Gastrocnemius medialis (tissue), 4 donors: ENCODE results near the gene CDK14. TPM values are rescaled to one million over a fixed set of nuclear protein-coding genes. Genes with fewer than 3 reads are reported as not detected.

Experiments used
- ATAC-seq, 2 donors: fragments of 150-250 bp; one replicate each; pipeline ENCODE4 v1.9.1; 2016
- DNase-seq, 2 donors: peaks; one replicate each; pipeline ENCODE4 v3.0.0-alpha.2; 2019
- H3K27ac ChIP-seq, 4 donors: fragments of 200-600 bp; sonication (generic); 1 replicate in 1 of 4; 2 replicates in 3 of 4; pipeline ENCODE4 v1.5.1; 2016 to 2018; ENCODE audit warnings: mild to moderate bottlenecking in 2 of 4, moderate library complexity in 1 of 4
- H3K27me3 ChIP-seq, 3 donors: fragments of 200-600 bp; sonication (generic) in 2 of 3; 1 replicate in 1 of 3; 2 replicates in 2 of 3; pipeline versions ENCODE4 v1.5.1 to v1.6.0; 2016 to 2019; ENCODE audit warnings: mild to moderate bottlenecking in 1 of 3, moderate library complexity in 1 of 3
- H3K36me3 ChIP-seq, 2 donors: fragments of 200-600 bp; sonication (generic) in 1 of 2; one replicate each; pipeline ENCODE4 v1.5.1; 2017 to 2018
- H3K4me1 ChIP-seq, 2 donors: fragments of 200-600 bp; sonication (generic) in 1 of 2; one replicate each; pipeline ENCODE4 v1.5.1; 2016 to 2017; ENCODE audit warnings: mild to moderate bottlenecking in 2 of 2
- H3K4me3 ChIP-seq, 4 donors: fragments of 200-600 bp; sonication (generic) in 3 of 4; 1 replicate in 1 of 4; 2 replicates in 3 of 4; pipeline ENCODE4 v1.5.1; 2016 to 2019; ENCODE audit warnings: mild to moderate bottlenecking in 2 of 4
- H3K9me3 ChIP-seq, 3 donors: fragments of 200-600 bp; sonication (generic) in 2 of 3; 1 replicate in 1 of 3; 2 replicates in 2 of 3; pipeline ENCODE4 v1.5.1; 2016 to 2019
- POLR2A ChIP-seq, 2 donors: fragments of 450-650 bp; IDR thresholded peaks; one replicate each; pipeline ENCODE4 v1.6.1; 2017; ENCODE audit warnings: antibody characterized with exemption in 2 of 2, mild to moderate bottlenecking in 2 of 2, moderate library complexity in 2 of 2
- in situ Hi-C, 4 donors: fragments of 200-750 bp; cut with MboI; loops; one replicate each; pipeline versions ENCODE4 v1.15.0 to v1.8.0; 2017; ENCODE audit warnings: low sequenced_read_pairs in 4 of 4
- intact Hi-C: fragments of 100-400 bp; cut with DNase I; formaldehyde crosslinking; loops from one replicate; pipeline ENCODE4 v1.15.1; 2023; ENCODE audit warnings: low total_unique reads
- total RNA-seq, 4 donors: library from RNA; depleted of rRNA; stranded (reverse); fragments of >200 nt; gene quantifications; one replicate each; pipeline versions ENCODE4 v1.1.0 to v1.2.3, GENCODE V29; 2016
- TF ChIP-seq, protein P1 (sequence below), 5 experiments: fragments of 450-650 bp in 3 of 5; fragments of 200-600 bp in 2 of 5; sonication (generic) in 2 of 5; IDR thresholded peaks in 4 of 5; conservative IDR thresholded peaks in 1 of 5; 1 replicate in 4 of 5; 2 replicates in 1 of 5; pipeline ENCODE4 v1.5.1; 2016 to 2019; ENCODE audit warnings: antibody characterized with exemption in 5 of 5, mild to moderate bottlenecking in 3 of 5, moderate library complexity in 3 of 5

CDK14 gene
- total RNA-seq, 4 donors from 2014 or later = 3.9 to 8.6 (median 7.3) TPM

DNA sequence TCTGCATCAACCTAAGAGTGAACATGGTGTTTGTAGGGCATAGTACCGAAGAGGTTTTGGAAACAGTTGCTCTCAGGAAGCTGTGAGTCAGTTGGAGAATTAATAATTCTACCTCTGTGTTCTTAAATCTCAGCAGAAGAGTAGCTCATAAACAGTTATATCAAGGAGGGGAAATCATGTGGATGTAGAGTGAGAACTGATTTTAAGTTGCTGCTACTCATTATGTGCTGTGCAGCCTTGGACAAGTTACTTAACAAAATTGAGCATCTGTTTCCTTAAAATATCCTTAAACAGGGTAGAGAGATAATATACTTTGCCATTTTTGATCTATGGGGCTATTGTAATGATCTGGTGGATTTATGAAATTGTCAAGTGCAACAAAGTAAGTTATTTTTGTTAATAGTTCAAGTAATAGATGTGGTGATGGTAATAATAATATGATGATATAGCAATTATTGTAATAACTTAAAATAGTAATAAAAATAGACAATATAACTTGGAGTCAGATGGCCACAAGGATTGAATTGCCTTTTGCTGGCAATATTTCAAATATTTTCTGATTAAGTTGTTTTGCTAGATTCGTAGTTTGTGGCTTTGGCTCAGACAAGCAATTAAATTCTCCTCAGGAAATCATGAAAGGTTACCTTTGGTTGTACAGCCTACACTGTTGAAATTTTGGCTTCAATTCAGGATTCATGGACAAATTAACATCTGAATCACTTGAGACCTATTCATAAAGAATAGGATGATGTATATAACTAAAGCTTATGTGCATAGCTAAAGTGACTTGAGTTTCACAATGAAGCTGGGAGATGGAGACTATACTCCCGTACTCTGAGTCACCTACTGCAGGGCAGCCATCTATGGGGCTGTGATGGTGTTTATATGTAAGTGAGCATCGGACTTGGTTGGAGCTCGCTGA is 228.5 kb downstream of the CDK14 start:
- H3K9me3 ChIP-seq = no peaks in the 10 kb centered on the region
- DNase-seq (no peak), ATAC-seq (peak in 1 of 2 donors; percentile 30)
- intact Hi-C loops (no loop called here), in situ Hi-C loops (no loop called here)
- no peaks in the 10 kb centered on the region for H3K27me3 ChIP-seq
- TF ChIP-seq POLR2A (IDR thresholded peaks at IDR 0.05) = no peak
- TF ChIP-seq, protein P1, sequence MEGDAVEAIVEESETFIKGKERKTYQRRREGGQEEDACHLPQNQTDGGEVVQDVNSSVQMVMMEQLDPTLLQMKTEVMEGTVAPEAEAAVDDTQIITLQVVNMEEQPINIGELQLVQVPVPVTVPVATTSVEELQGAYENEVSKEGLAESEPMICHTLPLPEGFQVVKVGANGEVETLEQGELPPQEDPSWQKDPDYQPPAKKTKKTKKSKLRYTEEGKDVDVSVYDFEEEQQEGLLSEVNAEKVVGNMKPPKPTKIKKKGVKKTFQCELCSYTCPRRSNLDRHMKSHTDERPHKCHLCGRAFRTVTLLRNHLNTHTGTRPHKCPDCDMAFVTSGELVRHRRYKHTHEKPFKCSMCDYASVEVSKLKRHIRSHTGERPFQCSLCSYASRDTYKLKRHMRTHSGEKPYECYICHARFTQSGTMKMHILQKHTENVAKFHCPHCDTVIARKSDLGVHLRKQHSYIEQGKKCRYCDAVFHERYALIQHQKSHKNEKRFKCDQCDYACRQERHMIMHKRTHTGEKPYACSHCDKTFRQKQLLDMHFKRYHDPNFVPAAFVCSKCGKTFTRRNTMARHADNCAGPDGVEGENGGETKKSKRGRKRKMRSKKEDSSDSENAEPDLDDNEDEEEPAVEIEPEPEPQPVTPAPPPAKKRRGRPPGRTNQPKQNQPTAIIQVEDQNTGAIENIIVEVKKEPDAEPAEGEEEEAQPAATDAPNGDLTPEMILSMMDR (IDR thresholded peaks at IDR 0.05 in 4 of 5, conservative IDR thresholded peaks at IDR 0.05 in 1 of 5) = no peak
- H3K36me3 ChIP-seq = no peaks in the 10 kb centered on the region
- peaks cover 0 to 8% of the 10 kb centered on the region in 2 donors for H3K4me1 ChIP-seq
- no peak overlapping the region for H3K4me3 ChIP-seq
- no peak overlapping the region for H3K27ac ChIP-seq

DNA sequence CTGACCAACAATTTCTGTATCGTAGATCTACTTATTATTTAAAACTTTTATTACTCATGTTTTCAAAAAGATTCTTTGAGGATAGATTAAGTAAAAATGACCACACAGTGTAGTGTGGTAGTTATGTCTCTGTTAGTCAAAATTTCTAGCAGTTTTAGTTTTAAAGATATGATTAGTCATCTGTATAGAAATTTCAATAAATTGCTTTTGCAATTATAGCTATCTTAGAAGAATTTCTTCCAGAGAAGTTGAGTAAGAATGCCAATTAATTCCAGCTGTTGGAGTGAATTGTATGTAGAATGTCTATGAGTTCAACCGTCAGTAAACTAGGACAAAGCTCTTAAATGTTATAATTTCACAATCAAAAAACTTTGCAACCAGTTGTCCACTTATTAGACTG is 229.7 kb downstream of the CDK14 start:
- H3K27ac ChIP-seq = no peak overlapping the region
- H3K27me3 ChIP-seq = no peaks in the 10 kb centered on the region
- ATAC-seq = no peak
- no peak overlapping the region for H3K4me3 ChIP-seq
- intact Hi-C loops = no loop called here
- in situ Hi-C loops = no loop called here
- no peaks in the 10 kb centered on the region for H3K36me3 ChIP-seq
- TF ChIP-seq POLR2A (IDR thresholded peaks at IDR 0.05) = no peak
- TF ChIP-seq, protein P1 (IDR thresholded peaks at IDR 0.05 in 4 of 5, conservative IDR thresholded peaks at IDR 0.05 in 1 of 5) = no peak
- H3K4me1 ChIP-seq = peaks cover 0 to 8% of the 10 kb centered on the region in 2 donors
- DNase-seq = no peak
- no peaks in the 10 kb centered on the region for H3K9me3 ChIP-seq

GRCh38 chr7:90828601-90829000 is 232.5 kb downstream of the CDK14 start:
- no peak for TF ChIP-seq POLR2A (IDR thresholded peaks at IDR 0.05)
- TF ChIP-seq, protein P1 (IDR thresholded peaks at IDR 0.05 in 4 of 5, conservative IDR thresholded peaks at IDR 0.05 in 1 of 5) = no peak
- Histone ChIP-seq H3K4me3 (no peak overlapping the region), H3K27me3 (no peaks in the 10 kb centered on the region), H3K27ac (no peak overlapping the region), H3K36me3 (no peaks in the 10 kb centered on the region), H3K9me3 (no peaks in the 10 kb centered on the region), H3K4me1 (peaks cover 0 to 10% of the 10 kb centered on the region in 2 donors)
- ATAC-seq (no peak), DNase-seq (no peak)
- intact Hi-C loops (no loop called here), in situ Hi-C loops (no loop called here)

- no peak overlapping the region for H3K27ac ChIP-seq
- intact Hi-C loops = no loop called here
These were observed 234.2 kb downstream of the CDK14 start for GRCh38 chr7:90830308-90830707.

More at GRCh38 chr7:90830308-90830707, 234.2 kb downstream of the CDK14 start:
- TF ChIP-seq, protein P1 (IDR thresholded peaks at IDR 0.05 in 4 of 5, conservative IDR thresholded peaks at IDR 0.05 in 1 of 5) = no peak
- TF ChIP-seq POLR2A (IDR thresholded peaks at IDR 0.05) = no peak
- Histone ChIP-seq H3K4me3 (no peak overlapping the region), H3K4me1 (peaks cover 0 to 3% of the 10 kb centered on the region in 2 donors), H3K27me3 (no peaks in the 10 kb centered on the region), H3K9me3 (no peaks in the 10 kb centered on the region), H3K36me3 (no peaks in the 10 kb centered on the region)
- in situ Hi-C loops = no loop called here
- no peak for ATAC-seq
- DNase-seq = no peak
